Liver (tissue), 9 donors: ENCODE data around the gene SBK2. TPM values are rescaled to one million over a fixed set of nuclear protein-coding genes. Genes with fewer than 3 reads are reported as not detected.

Experiments used
- DNase-seq: peaks from one replicate; pipeline ENCODE4 v3.0.0-alpha.2; 2017; ENCODE audit warnings: low spot score
- H3K27ac ChIP-seq, 2 donors: one replicate each; pipeline ENCODE4 v1.7.0; 2013; ENCODE audit warnings: inconsistent platforms in 2 of 2, low read length in 2 of 2, control low read depth in 1 of 2, low read depth in 1 of 2, mild to moderate bottlenecking in 1 of 2
- H3K27me3 ChIP-seq, 4 donors: one replicate each; pipeline versions ENCODE4 v1.6.1 to v1.7.0; 2013; ENCODE audit warnings: low read length in 3 of 4, inconsistent platforms in 1 of 4, mild to moderate bottlenecking in 1 of 4, moderate library complexity in 1 of 4; ENCODE audit not compliant: control insufficient read depth in 4 of 4, insufficient read depth in 4 of 4
- H3K36me3 ChIP-seq, 4 donors: one replicate each; pipeline versions ENCODE4 v1.6.1 to v1.7.0; 2013; ENCODE audit warnings: low read length in 3 of 4, mild to moderate bottlenecking in 3 of 4, low read depth in 1 of 4, moderate library complexity in 1 of 4; ENCODE audit not compliant: control insufficient read depth in 4 of 4, insufficient read depth in 3 of 4
- H3K4me1 ChIP-seq, 4 donors: one replicate each; pipeline versions ENCODE4 v1.6.1 to v1.7.0; 2013; ENCODE audit warnings: low read length in 3 of 4, mild to moderate bottlenecking in 3 of 4, moderate library complexity in 1 of 4; ENCODE audit not compliant: control insufficient read depth in 4 of 4, insufficient read depth in 4 of 4
- H3K4me3 ChIP-seq, 3 donors: one replicate each; pipeline versions ENCODE4 v1.6.1 to v1.7.0; 2013; ENCODE audit warnings: low read length in 3 of 3, control low read depth in 1 of 3, low read depth in 1 of 3, mild to moderate bottlenecking in 1 of 3
- H3K9ac ChIP-seq, 2 donors: one replicate each; pipeline ENCODE4 v1.7.0; 2013; ENCODE audit warnings: low read length in 2 of 2, mild to moderate bottlenecking in 2 of 2, moderate library complexity in 2 of 2, control low read depth in 1 of 2, low read depth in 1 of 2
- H3K9me3 ChIP-seq, 4 donors: one replicate each; pipeline versions ENCODE4 v1.6.1 to v1.7.0; 2013; ENCODE audit warnings: low read length in 3 of 4; ENCODE audit not compliant: control insufficient read depth in 4 of 4
- EGR1 ChIP-seq, 2 donors: IDR thresholded peaks; 2 replicates each; pipeline ENCODE4 v1.6.1; 2016 to 2018; ENCODE audit warnings: antibody characterized with exemption in 2 of 2, low read depth in 2 of 2
- FOXA2 ChIP-seq: IDR thresholded peaks from 2 replicates; pipeline ENCODE4 v1.6.1; 2016; ENCODE audit warnings: antibody characterized with exemption
- HNF4G ChIP-seq: IDR thresholded peaks from 2 replicates; pipeline ENCODE4 v1.6.1; 2016; ENCODE audit warnings: antibody characterized with exemption
- JUND ChIP-seq, 2 donors: IDR thresholded peaks; 2 replicates each; pipeline ENCODE4 v1.6.1; 2016; ENCODE audit warnings: antibody characterized with exemption in 2 of 2
- MAX ChIP-seq: IDR thresholded peaks from 2 replicates; pipeline ENCODE4 v1.6.1; 2016; ENCODE audit warnings: antibody characterized with exemption
- NR2F2 ChIP-seq: IDR thresholded peaks from 2 replicates; pipeline ENCODE4 v1.6.1; 2016; ENCODE audit warnings: antibody characterized with exemption
- RAD21 ChIP-seq, 2 donors: IDR thresholded peaks; 2 replicates each; pipeline ENCODE4 v1.6.1; 2016; ENCODE audit warnings: antibody characterized with exemption in 2 of 2, mild to moderate bottlenecking in 2 of 2
- RXRA ChIP-seq, 2 donors: IDR thresholded peaks; 2 replicates each; pipeline ENCODE4 v1.6.1; 2017 to 2018; ENCODE audit warnings: antibody characterized with exemption in 2 of 2, mild to moderate bottlenecking in 1 of 2
- TAF1 ChIP-seq: conservative IDR thresholded peaks from 2 replicates; pipeline ENCODE4 v1.6.1; 2016; ENCODE audit warnings: antibody characterized with exemption, mild to moderate bottlenecking
- YY1 ChIP-seq: IDR thresholded peaks from 2 replicates; pipeline ENCODE4 v1.6.1; 2016; ENCODE audit warnings: antibody characterized with exemption, mild to moderate bottlenecking
- WGBS: extraction: QIAGEN DNeasy Blood & Tissue Kit; methylation state at CpG from one replicate; pipeline ENCODE4 v1.1.7; 2013; 5-methylcytosine and 5-hydroxymethylcytosine counted together
- polyA plus RNA-seq, 2 donors: library from polyadenylated mRNA; stranded (reverse) in 1 of 2; unstranded in 1 of 2; fragments of 200-250 nt in 1 of 2; fragments of >200 nt in 1 of 2; fragmentation: Nextera tagmentation in 1 of 2; extraction: Ambion mirVana in 1 of 2; gene quantifications; one replicate each; pipeline versions ENCODE4 v1.2.1 to v1.2.3, GENCODE V29; 2013 to 2015
- total RNA-seq, 2 donors: library from RNA; depleted of rRNA; stranded (reverse); fragments of >200 nt; gene quantifications; one replicate each; pipeline ENCODE4 v1.2.3, GENCODE V29; 2014
- TF ChIP-seq, protein P1 (sequence below): IDR thresholded peaks from 2 replicates; pipeline ENCODE4 v1.6.1; 2016; ENCODE audit warnings: antibody characterized with exemption
- TF ChIP-seq, protein P2 (sequence below): IDR thresholded peaks from 2 replicates; pipeline ENCODE4 v1.6.1; 2016; ENCODE audit warnings: antibody characterized with exemption, mild to moderate bottlenecking
- TF ChIP-seq, protein P3 (sequence below): IDR thresholded peaks from 2 replicates; pipeline ENCODE4 v1.6.1; 2016; ENCODE audit warnings: antibody characterized with exemption
- donor health status: healthy.
- donor health status: healthy.
- donor health status: healthy.
- donor health status: healthy.
- donor health status: healthy.

SBK2 gene
- total and polyA plus RNA-seq, 4 donors: not detected

GRCh38 chr19:55578761-55579747 is 42.1 kb upstream of the SBK2 start:
- H3K36me3 ChIP-seq: peaks cover 0 to 7% (median 2%) of the 10 kb centered on the region in 4 donors
- no peak for DNase-seq
- no peak overlapping the region for H3K27ac ChIP-seq
- TF ChIP-seq RAD21 (IDR thresholded peaks at IDR 0.05): no peak
- no peak for TF ChIP-seq MAX
- TF ChIP-seq, protein P1, sequence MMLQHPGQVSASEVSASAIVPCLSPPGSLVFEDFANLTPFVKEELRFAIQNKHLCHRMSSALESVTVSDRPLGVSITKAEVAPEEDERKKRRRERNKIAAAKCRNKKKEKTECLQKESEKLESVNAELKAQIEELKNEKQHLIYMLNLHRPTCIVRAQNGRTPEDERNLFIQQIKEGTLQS: no peak
- TF ChIP-seq HNF4G: no peak
- H3K9ac ChIP-seq: no peak overlapping the region
- H3K4me1 ChIP-seq: peaks cover 6 to 27% (median 23%) of the 10 kb centered on the region in 4 donors
- no peaks in the 10 kb centered on the region for H3K9me3 ChIP-seq
- no peaks in the 10 kb centered on the region for H3K27me3 ChIP-seq
- H3K4me3 ChIP-seq: peak overlapping the region in 1 of 3 donors; percentile 95
- WGBS: 96% methylated on average over 90 of the region's 90 CpGs

DNA sequence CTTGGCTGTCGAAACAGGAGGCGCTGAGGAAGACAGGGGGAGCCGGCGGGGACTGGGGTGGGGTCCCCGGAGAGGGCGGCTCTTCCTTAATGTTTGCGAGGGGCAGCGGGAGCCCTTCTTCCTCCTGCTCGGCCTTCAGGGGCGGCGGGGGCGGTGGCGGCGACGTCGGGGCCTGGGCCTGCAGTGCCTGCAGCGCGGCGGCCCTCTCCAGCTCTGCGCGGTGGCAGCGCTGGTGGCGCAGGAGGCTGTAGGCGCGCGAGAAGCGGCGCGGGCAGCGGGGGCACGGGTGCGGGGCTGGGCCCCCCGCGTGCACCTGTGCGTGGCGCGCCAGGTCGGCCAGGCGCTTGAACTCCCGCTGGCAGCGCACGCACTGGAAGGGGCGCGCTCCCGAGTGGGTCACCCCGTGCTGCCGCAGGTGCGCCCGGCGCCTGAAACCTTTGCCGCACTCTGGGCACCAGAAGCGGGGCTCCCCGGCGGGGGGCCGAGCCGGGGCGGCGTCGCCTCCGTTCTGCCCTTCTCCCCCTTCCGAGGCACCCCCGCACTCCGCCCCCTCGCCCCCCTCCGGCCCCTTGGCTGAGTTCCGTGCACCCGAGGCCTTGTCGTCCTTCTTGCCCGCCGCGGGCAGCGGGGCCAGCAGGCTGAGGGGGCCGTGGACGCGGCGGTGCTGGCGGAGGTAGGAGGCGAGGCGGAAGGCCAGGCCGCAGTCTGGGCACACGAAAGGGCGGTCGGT is 41.3 kb upstream of the SBK2 start:
- Histone ChIP-seq H3K27ac (no peak overlapping the region), H3K27me3 (no peaks in the 10 kb centered on the region), H3K4me3 (no peak overlapping the region), H3K9me3 (no peaks in the 10 kb centered on the region), H3K36me3 (peaks cover 0 to 7% (median 2%) of the 10 kb centered on the region in 4 donors), H3K4me1 (peaks cover 6 to 23% (median 19%) of the 10 kb centered on the region in 4 donors), H3K9ac (no peak overlapping the region)
- DNase-seq: no peak
- WGBS: 96% methylated on average over 83 of the region's 83 CpGs
- TF ChIP-seq, protein P2, sequence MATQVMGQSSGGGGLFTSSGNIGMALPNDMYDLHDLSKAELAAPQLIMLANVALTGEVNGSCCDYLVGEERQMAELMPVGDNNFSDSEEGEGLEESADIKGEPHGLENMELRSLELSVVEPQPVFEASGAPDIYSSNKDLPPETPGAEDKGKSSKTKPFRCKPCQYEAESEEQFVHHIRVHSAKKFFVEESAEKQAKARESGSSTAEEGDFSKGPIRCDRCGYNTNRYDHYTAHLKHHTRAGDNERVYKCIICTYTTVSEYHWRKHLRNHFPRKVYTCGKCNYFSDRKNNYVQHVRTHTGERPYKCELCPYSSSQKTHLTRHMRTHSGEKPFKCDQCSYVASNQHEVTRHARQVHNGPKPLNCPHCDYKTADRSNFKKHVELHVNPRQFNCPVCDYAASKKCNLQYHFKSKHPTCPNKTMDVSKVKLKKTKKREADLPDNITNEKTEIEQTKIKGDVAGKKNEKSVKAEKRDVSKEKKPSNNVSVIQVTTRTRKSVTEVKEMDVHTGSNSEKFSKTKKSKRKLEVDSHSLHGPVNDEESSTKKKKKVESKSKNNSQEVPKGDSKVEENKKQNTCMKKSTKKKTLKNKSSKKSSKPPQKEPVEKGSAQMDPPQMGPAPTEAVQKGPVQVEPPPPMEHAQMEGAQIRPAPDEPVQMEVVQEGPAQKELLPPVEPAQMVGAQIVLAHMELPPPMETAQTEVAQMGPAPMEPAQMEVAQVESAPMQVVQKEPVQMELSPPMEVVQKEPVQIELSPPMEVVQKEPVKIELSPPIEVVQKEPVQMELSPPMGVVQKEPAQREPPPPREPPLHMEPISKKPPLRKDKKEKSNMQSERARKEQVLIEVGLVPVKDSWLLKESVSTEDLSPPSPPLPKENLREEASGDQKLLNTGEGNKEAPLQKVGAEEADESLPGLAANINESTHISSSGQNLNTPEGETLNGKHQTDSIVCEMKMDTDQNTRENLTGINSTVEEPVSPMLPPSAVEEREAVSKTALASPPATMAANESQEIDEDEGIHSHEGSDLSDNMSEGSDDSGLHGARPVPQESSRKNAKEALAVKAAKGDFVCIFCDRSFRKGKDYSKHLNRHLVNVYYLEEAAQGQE: no peak
- TF ChIP-seq EGR1 (IDR thresholded peaks at IDR 0.05; ENCODE audit: low read depth in 2 of 2) (no peak), MAX (no peak), FOXA2 (no peak), YY1 (no peak)

DNA sequence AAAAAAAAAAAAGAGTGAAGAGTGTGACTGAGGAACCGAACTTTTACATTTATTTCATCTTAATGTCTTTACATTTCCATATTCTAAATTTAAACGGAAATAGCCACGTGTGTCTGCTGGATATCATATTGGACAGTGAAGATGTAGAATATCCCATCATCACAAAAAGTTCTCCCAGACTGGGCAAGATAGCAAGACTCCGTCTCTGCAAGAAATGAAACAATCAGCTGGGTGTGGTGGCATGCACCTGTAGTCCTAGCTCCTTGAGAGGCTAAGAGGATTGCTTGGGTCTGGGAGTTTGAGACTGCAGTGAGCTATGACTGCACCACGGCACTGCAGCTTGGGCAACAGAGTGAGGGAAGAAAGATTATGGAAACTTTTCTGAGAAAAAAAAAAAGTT is 39.8 kb upstream of the SBK2 start:
- 92% methylated on average over 5 of the region's 5 CpGs for WGBS
- H3K27me3 ChIP-seq: no peaks in the 10 kb centered on the region
- H3K36me3 ChIP-seq: peaks cover 0 to 7% (median 2%) of the 10 kb centered on the region in 4 donors
- peaks cover 3 to 15% (median 11%) of the 10 kb centered on the region in 4 donors for H3K4me1 ChIP-seq
- no peak overlapping the region for H3K27ac ChIP-seq
- no peaks in the 10 kb centered on the region for H3K9me3 ChIP-seq
- no peak for DNase-seq
- no peak overlapping the region for H3K4me3 ChIP-seq
- TF ChIP-seq EGR1 (IDR thresholded peaks at IDR 0.05; ENCODE audit: low read depth in 2 of 2) (no peak), RXRA (IDR thresholded peaks at IDR 0.05) (no peak), JUND (IDR thresholded peaks at IDR 0.05) (no peak), TAF1 (no peak), RAD21 (IDR thresholded peaks at IDR 0.05) (no peak), NR2F2 (no peak)
- TF ChIP-seq, protein P3, sequence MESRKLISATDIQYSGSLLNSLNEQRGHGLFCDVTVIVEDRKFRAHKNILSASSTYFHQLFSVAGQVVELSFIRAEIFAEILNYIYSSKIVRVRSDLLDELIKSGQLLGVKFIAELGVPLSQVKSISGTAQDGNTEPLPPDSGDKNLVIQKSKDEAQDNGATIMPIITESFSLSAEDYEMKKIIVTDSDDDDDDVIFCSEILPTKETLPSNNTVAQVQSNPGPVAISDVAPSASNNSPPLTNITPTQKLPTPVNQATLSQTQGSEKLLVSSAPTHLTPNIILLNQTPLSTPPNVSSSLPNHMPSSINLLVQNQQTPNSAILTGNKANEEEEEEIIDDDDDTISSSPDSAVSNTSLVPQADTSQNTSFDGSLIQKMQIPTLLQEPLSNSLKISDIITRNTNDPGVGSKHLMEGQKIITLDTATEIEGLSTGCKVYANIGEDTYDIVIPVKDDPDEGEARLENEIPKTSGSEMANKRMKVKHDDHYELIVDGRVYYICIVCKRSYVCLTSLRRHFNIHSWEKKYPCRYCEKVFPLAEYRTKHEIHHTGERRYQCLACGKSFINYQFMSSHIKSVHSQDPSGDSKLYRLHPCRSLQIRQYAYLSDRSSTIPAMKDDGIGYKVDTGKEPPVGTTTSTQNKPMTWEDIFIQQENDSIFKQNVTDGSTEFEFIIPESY: no peak
- TF ChIP-seq, protein P1: no peak
- TF ChIP-seq, protein P2: no peak
- H3K9ac ChIP-seq: no peak overlapping the region
